H9 (cell line): ENCODE measurements around the gene CHST15. TPM values are rescaled to one million over a fixed set of nuclear protein-coding genes. Genes with fewer than 3 reads are reported as not detected.

Source experiments
- DNase-seq: peaks from one replicate; pipeline ENCODE4 v3.0.0-alpha.2; 2017
- H2AFZ ChIP-seq: one replicate; pipeline ENCODE4 v1.6.1; 2013; ENCODE audit warnings: mild to moderate bottlenecking, low read length, control low read depth, moderate library complexity
- H2AK5ac ChIP-seq: 2 replicates; pipeline ENCODE4 v1.6.1; 2013; ENCODE audit warnings: low read length, control low read depth, mixed read lengths; ENCODE audit not compliant: insufficient read length
- H2BK120ac ChIP-seq: one replicate; pipeline ENCODE4 v1.6.1; 2013; ENCODE audit warnings: low read depth, mild to moderate bottlenecking, low read length, control low read depth, inconsistent platforms; ENCODE audit not compliant: poor library complexity, severe bottlenecking
- H2BK12ac ChIP-seq: 2 replicates; pipeline ENCODE4 v1.6.1; 2013; ENCODE audit warnings: low read length, control low read depth, mixed read lengths, low read depth; ENCODE audit not compliant: insufficient read length
- H2BK15ac ChIP-seq: 2 replicates; pipeline ENCODE4 v1.6.1; 2013; ENCODE audit warnings: low read depth, low read length, control low read depth
- H2BK20ac ChIP-seq: one replicate; pipeline ENCODE4 v1.6.1; 2013; ENCODE audit warnings: low read depth, mild to moderate bottlenecking, low read length, control low read depth, inconsistent platforms; ENCODE audit not compliant: poor library complexity, severe bottlenecking
- H2BK5ac ChIP-seq: 2 replicates; pipeline ENCODE4 v1.6.1; 2013; ENCODE audit warnings: low read length, control low read depth, mixed read lengths; ENCODE audit not compliant: insufficient read length
- H3K14ac ChIP-seq: 2 replicates; pipeline ENCODE4 v1.6.1; 2013; ENCODE audit warnings: low read length, control low read depth; ENCODE audit not compliant: insufficient read depth
- H3K18ac ChIP-seq: 2 replicates; pipeline ENCODE4 v1.6.1; 2013; ENCODE audit warnings: low read depth, mild to moderate bottlenecking, mixed read lengths, low read length, control low read depth; ENCODE audit not compliant: insufficient read length
- H3K23ac ChIP-seq: 2 replicates; pipeline ENCODE4 v1.6.1; 2013; ENCODE audit warnings: low read length, control low read depth, mixed read lengths, low read depth; ENCODE audit not compliant: insufficient read length
- H3K23me2 ChIP-seq: 2 replicates; pipeline ENCODE4 v1.6.1; 2013; ENCODE audit warnings: low read depth, mild to moderate bottlenecking, mixed read lengths, low read length, control low read depth; ENCODE audit not compliant: insufficient read length, poor library complexity, severe bottlenecking
- H3K27ac ChIP-seq: 2 replicates; pipeline ENCODE4 v1.5.1; 2013; ENCODE audit warnings: low read length, control low read depth, mixed read lengths, low read depth; ENCODE audit not compliant: insufficient read length
- H3K27me3 ChIP-seq: 2 replicates; pipeline ENCODE4 v1.6.1; 2013; ENCODE audit warnings: low read length, control low read depth, inconsistent platforms; ENCODE audit not compliant: insufficient read depth
- H3K4ac ChIP-seq: 2 replicates; pipeline ENCODE4 v1.6.1; 2013; ENCODE audit warnings: low read depth, mild to moderate bottlenecking, control low read depth, inconsistent platforms, low read length, moderate library complexity
- H3K4me1 ChIP-seq: 2 replicates; pipeline ENCODE4 v1.6.1; 2013; ENCODE audit warnings: low read length, control low read depth, inconsistent platforms; ENCODE audit not compliant: insufficient read depth
- H3K4me2 ChIP-seq: 2 replicates; pipeline ENCODE4 v1.6.1; 2013; ENCODE audit warnings: low read length, control low read depth, mixed read lengths; ENCODE audit not compliant: insufficient read length, insufficient read depth
- H3K56ac ChIP-seq: 2 replicates; pipeline ENCODE4 v1.6.1; 2013; ENCODE audit warnings: low read depth, mild to moderate bottlenecking, mixed read lengths, low read length, control low read depth; ENCODE audit not compliant: insufficient read length
- H3K79me1 ChIP-seq: 2 replicates; pipeline ENCODE4 v1.6.1; 2013; ENCODE audit warnings: low read depth, mild to moderate bottlenecking, moderate library complexity, low read length, control low read depth, inconsistent platforms; ENCODE audit not compliant: insufficient read depth, poor library complexity, severe bottlenecking
- H3K79me2 ChIP-seq: 2 replicates; pipeline ENCODE4 v1.6.1; 2013; ENCODE audit warnings: low read length, control low read depth, inconsistent platforms; ENCODE audit not compliant: insufficient read depth
- H3K9ac ChIP-seq: 2 replicates; pipeline ENCODE4 v1.6.1; 2013; ENCODE audit warnings: low read length, control low read depth, mixed read lengths; ENCODE audit not compliant: insufficient read length; ENCODE audit errors: extremely low read depth
- H3K9me3 ChIP-seq: one replicate; pipeline ENCODE4 v1.6.1; 2013; ENCODE audit warnings: low read depth, low read length, inconsistent platforms; ENCODE audit not compliant: control insufficient read depth
- H3T11ph ChIP-seq: one replicate; pipeline ENCODE4 v1.6.1; 2013; ENCODE audit warnings: mild to moderate bottlenecking, low read length, control low read depth, inconsistent platforms
- H4K20me1 ChIP-seq: one replicate; pipeline ENCODE4 v1.6.1; 2013; ENCODE audit not compliant: control insufficient read depth, insufficient read length, insufficient read depth
- H4K5ac ChIP-seq: 2 replicates; pipeline ENCODE4 v1.6.1; 2013; ENCODE audit warnings: low read depth, mild to moderate bottlenecking, mixed read lengths, low read length, control low read depth; ENCODE audit not compliant: insufficient read length
- H4K8ac ChIP-seq: replicated peaks from 2 replicates; pipeline ENCODE4 v1.6.1; 2013; ENCODE audit warnings: low read length, control low read depth, mixed read lengths, low read depth; ENCODE audit not compliant: insufficient read length
- H4K91ac ChIP-seq: 2 replicates; pipeline ENCODE4 v1.6.1; 2013; ENCODE audit warnings: low read depth, mild to moderate bottlenecking, moderate library complexity, mixed read lengths, low read length, control low read depth; ENCODE audit not compliant: insufficient read length
- H3K27ac Mint-ChIP-seq, 3 experiments: 2 replicates in 2 of 3; 3 replicates in 1 of 3; pipeline ENCODE4 v1.8.0; 2020 to 2021; ENCODE audit warnings: mixed read lengths in 3 of 3, mild to moderate bottlenecking in 1 of 3, moderate library complexity in 1 of 3
- H3K27me3 Mint-ChIP-seq: 2 replicates; pipeline ENCODE4 v1.8.0; 2021; ENCODE audit warnings: low read depth, mild to moderate bottlenecking, moderate library complexity, mixed read lengths
- H3K36me3 Mint-ChIP-seq, 3 experiments: 2 replicates in 2 of 3; 3 replicates in 1 of 3; pipeline ENCODE4 v1.8.0; 2020 to 2021; ENCODE audit warnings: low read depth in 3 of 3, mixed read lengths in 3 of 3; ENCODE audit not compliant: insufficient read depth in 1 of 3
- H3K4me1 Mint-ChIP-seq, 2 experiments: 2 replicates each; pipeline ENCODE4 v1.8.0; 2020; ENCODE audit warnings: mixed read lengths in 2 of 2
- H3K4me3 Mint-ChIP-seq, 2 experiments: 2 replicates in 1 of 2; 3 replicates in 1 of 2; pipeline ENCODE4 v1.8.0; 2020 to 2021; ENCODE audit warnings: mild to moderate bottlenecking in 2 of 2, mixed read lengths in 2 of 2, moderate library complexity in 1 of 2
- H3K9me3 Mint-ChIP-seq, 2 experiments: 2 replicates in 1 of 2; 3 replicates in 1 of 2; pipeline ENCODE4 v1.8.0; 2020; ENCODE audit warnings: mild to moderate bottlenecking in 2 of 2, mixed read lengths in 2 of 2, moderate library complexity in 1 of 2
- CTCF ChIP-seq: fragments of 200-600 bp; sonication (generic); conservative IDR thresholded peaks from 3 replicates; pipeline ENCODE4 v1.8.0; 2021; ENCODE audit warnings: antibody characterized with exemption, mild to moderate bottlenecking
- WGBS: extraction: QIAGEN DNeasy Blood & Tissue Kit; methylation state at CpG from one replicate; pipeline ENCODE4 v1.1.7; 2013; ENCODE audit warnings: missing lambda C conversion rate, low lambda C conversion rate, mixed read lengths; ENCODE audit not compliant: insufficient read length; ENCODE audit errors: extremely low coverage; 5-methylcytosine and 5-hydroxymethylcytosine counted together
- total RNA-seq: library from RNA; stranded (reverse); gene quantifications from 2 replicates; pipeline ENCODE4 v1.2.1, GENCODE V29; 2021

Gene CHST15
- total RNA-seq, 1 experiment from 2014 or later: 8.7 TPM

GRCh38 chr10:124017729-124018128 is 75.7 kb downstream of the CHST15 start:
- Mint-ChIP-seq H3K27ac (peak overlapping the region in 1 of 3 experiments; percentile 83; a peak in 1 of 7 replicates), H3K27me3 (peaks cover 2% of the 10 kb centered on the region), H3K36me3 (peaks cover 13 to 18% (median 17%) of the 10 kb centered on the region in 3 experiments), H3K9me3 (peaks cover 9 to 13% of the 10 kb centered on the region in 2 experiments; a peak in 4 of 5 replicates), H3K4me3 (no peak overlapping the region), H3K4me1 (peaks cover 68 to 75% of the 10 kb centered on the region in 2 experiments)
- Histone ChIP-seq H3K9me3 (no peaks in the 10 kb centered on the region), H3K23me2 (no peaks in the 10 kb centered on the region), H2BK15ac (no peak overlapping the region), H4K8ac (no peak overlapping the region), H4K91ac (no peak overlapping the region), H2BK12ac (no peak overlapping the region), H3K79me2 (no peaks in the 10 kb centered on the region), H3K27ac (no peak overlapping the region), H2AK5ac (no peak overlapping the region), H3K56ac (no peak overlapping the region), H2AFZ (no peak overlapping the region), H3K4ac (no peak overlapping the region), H3K23ac (no peak overlapping the region), H3K14ac (no peak overlapping the region), H3K18ac (no peak overlapping the region), H2BK120ac (no peak overlapping the region), H4K20me1 (no peaks in the 10 kb centered on the region), H3K79me1 (no peaks in the 10 kb centered on the region), H4K5ac (no peak overlapping the region), H3K27me3 (no peaks in the 10 kb centered on the region), H2BK5ac (no peak overlapping the region), H3K4me1 (peaks cover 12% of the 10 kb centered on the region; the same call in 1 of the 2 replicates), H3K4me2 (no peak overlapping the region), H3T11ph (no peak overlapping the region), H3K9ac (no peak overlapping the region), H2BK20ac (no peak overlapping the region)
- no CpG with 5 or more reads among the region's 5 CpGs for WGBS
- DNase-seq: no peak
- no peak for TF ChIP-seq CTCF
